IMR-90 (cell line): ENCODE data around the gene RUNX2. TPM values are rescaled to one million over a fixed set of nuclear protein-coding genes. Genes with fewer than 3 reads are reported as not detected.

ENCODE experiments used
- ATAC-seq: fragments of 200-7000 bp; cut with Tn5 transposase; 2 replicates; pipeline ENCODE4 v1.9.1; 2020; ENCODE audit warnings: low read depth, mild to moderate bottlenecking, moderate library complexity
- BruUV-seq: library from RNA; stranded (reverse); fragments of 400-500 nt; replicated peaks from 2 replicates; lab custom pipeline; 2021; lab: Mats Ljungman, UMichigan
- CTCF ChIA-PET: fragments of 300-600 bp; formaldehyde crosslinking; extraction: SDS; loops from one replicate; lab custom pipeline; 2021; ENCODE audit warnings: antibody characterized with exemption; lab: Yijun Ruan, JAX
- POLR2A ChIA-PET: fragments of 300-600 bp; sonication (Branson Sonifier 250); formaldehyde crosslinking; loops from one replicate; lab custom pipeline; 2022; ENCODE audit warnings: antibody characterized with exemption; ENCODE audit not compliant: unreplicated experiment; lab: Charles Lee
- DNase-seq: peaks from one replicate; pipeline ENCODE4 v3.0.0; 2013
- H2AFZ ChIP-seq: replicated peaks from 2 replicates; pipeline ENCODE3; 2013; ENCODE audit warnings: low read length, mild to moderate bottlenecking; ENCODE audit not compliant: poor library complexity
- H2AK5ac ChIP-seq: 2 replicates; pipeline ENCODE4 v1.6.1; 2013; ENCODE audit warnings: low read depth, low read length, inconsistent platforms
- H2AK9ac ChIP-seq: replicated peaks from 2 replicates; pipeline ENCODE3; 2013; ENCODE audit warnings: mild to moderate bottlenecking, low read depth, low read length, moderate library complexity; ENCODE audit not compliant: poor library complexity
- H2BK120ac ChIP-seq: 2 replicates; pipeline ENCODE4 v1.6.1; 2013; ENCODE audit warnings: low read depth, low read length, inconsistent platforms
- H2BK15ac ChIP-seq: 3 replicates; pipeline ENCODE4 v1.6.1; 2013; ENCODE audit warnings: low read depth, low read length, inconsistent platforms
- H2BK20ac ChIP-seq: 2 replicates; pipeline ENCODE4 v1.6.1; 2013; ENCODE audit warnings: low read depth, mild to moderate bottlenecking, inconsistent platforms, low read length, moderate library complexity
- H2BK5ac ChIP-seq: 2 replicates; pipeline ENCODE4 v1.6.1; 2013; ENCODE audit warnings: mild to moderate bottlenecking, low read depth, low read length, inconsistent platforms; ENCODE audit not compliant: poor library complexity, severe bottlenecking
- H3K14ac ChIP-seq: replicated peaks from 2 replicates; pipeline ENCODE4 v1.6.1; 2013; ENCODE audit warnings: low read depth, low read length, inconsistent platforms
- H3K18ac ChIP-seq: 2 replicates; pipeline ENCODE4 v1.6.1; 2013; ENCODE audit warnings: low read depth, low read length, control low read depth
- H3K23ac ChIP-seq: 2 replicates; pipeline ENCODE4 v1.6.1; 2013; ENCODE audit warnings: low read depth, low read length, inconsistent platforms
- H3K27ac ChIP-seq: 2 replicates; pipeline ENCODE4 v1.5.1; 2013; ENCODE audit warnings: mild to moderate bottlenecking, control low read depth, low read length; ENCODE audit not compliant: insufficient read depth
- H3K27me3 ChIP-seq: 2 replicates; pipeline ENCODE4 v1.6.1; 2013; ENCODE audit warnings: low read length; ENCODE audit not compliant: control insufficient read depth, insufficient read depth
- H3K36me3 ChIP-seq: 2 replicates; pipeline ENCODE4 v1.6.1; 2013; ENCODE audit warnings: low read length, mixed read lengths; ENCODE audit not compliant: control insufficient read depth, insufficient read depth
- H3K4ac ChIP-seq: 2 replicates; pipeline ENCODE4 v1.6.1; 2013; ENCODE audit warnings: low read depth, low read length, inconsistent platforms
- H3K4me1 ChIP-seq: 2 replicates; pipeline ENCODE4 v1.6.1; 2013; ENCODE audit warnings: low read length, mixed read lengths; ENCODE audit not compliant: control insufficient read depth, insufficient read depth
- H3K4me2 ChIP-seq: 2 replicates; pipeline ENCODE4 v1.6.1; 2013; ENCODE audit warnings: low read depth, mild to moderate bottlenecking, control low read depth, low read length, moderate library complexity
- H3K4me3 ChIP-seq: 2 replicates; pipeline ENCODE4 v1.5.1; 2013; ENCODE audit warnings: low read depth, mild to moderate bottlenecking, control low read depth, low read length, moderate library complexity; ENCODE audit not compliant: insufficient read depth
- H3K56ac ChIP-seq: 2 replicates; pipeline ENCODE4 v1.6.1; 2013; ENCODE audit warnings: low read length, inconsistent platforms; ENCODE audit not compliant: insufficient read depth; ENCODE audit errors: extremely low read depth
- H3K79me1 ChIP-seq, 2 experiments: 2 replicates each; pipeline ENCODE4 v1.6.1; 2013; ENCODE audit warnings: low read length in 2 of 2, inconsistent platforms in 1 of 2, low read depth in 1 of 2
- H3K9ac ChIP-seq: 2 replicates; pipeline ENCODE4 v1.6.1; 2013; ENCODE audit warnings: low read depth, low read length, control low read depth
- H3K9me1 ChIP-seq: 2 replicates; pipeline ENCODE4 v1.6.1; 2013; ENCODE audit warnings: low read length, inconsistent platforms; ENCODE audit not compliant: insufficient read depth
- H3K9me3 ChIP-seq: 2 replicates; pipeline ENCODE4 v1.6.1; 2013; ENCODE audit warnings: low read length; ENCODE audit not compliant: control insufficient read depth, insufficient read depth
- H4K20me1 ChIP-seq: 2 replicates; pipeline ENCODE4 v1.6.1; 2013; ENCODE audit warnings: low read length, inconsistent platforms; ENCODE audit not compliant: insufficient read depth
- H4K5ac ChIP-seq: 2 replicates; pipeline ENCODE4 v1.6.1; 2013; ENCODE audit warnings: mild to moderate bottlenecking, low read depth, low read length, control low read depth
- H4K8ac ChIP-seq, 2 experiments: 2 replicates each; pipeline ENCODE4 v1.6.1; 2013; ENCODE audit warnings: low read depth in 2 of 2, low read length in 2 of 2, control low read depth in 1 of 2, inconsistent platforms in 1 of 2
- H4K91ac ChIP-seq: 2 replicates; pipeline ENCODE4 v1.6.1; 2013; ENCODE audit warnings: low read depth, low read length, inconsistent platforms; ENCODE audit not compliant: insufficient read depth
- CTCF ChIP-seq: conservative IDR thresholded peaks from 2 replicates; pipeline ENCODE4 v1.5.1; 2012; ENCODE audit warnings: mild to moderate bottlenecking, low read depth, low read length, improper control_type of control experiment
- POLR2A ChIP-seq: IDR thresholded peaks from 2 replicates; pipeline ENCODE4 v1.6.1; 2012; ENCODE audit warnings: mild to moderate bottlenecking, low read depth, low read length
- RCOR1 ChIP-seq: IDR thresholded peaks from 2 replicates; pipeline ENCODE4 v1.6.1; 2012; ENCODE audit warnings: mild to moderate bottlenecking, low read length, improper control_type of control experiment; ENCODE audit not compliant: insufficient replicate concordance
- dilution Hi-C: fragments of 300-500 bp; cut with HindIII; formaldehyde crosslinking; loops from one replicate; pipeline ENCODE4 v1.14.3; 2018; ENCODE audit warnings: low sequenced_read_pairs; ENCODE audit not compliant: unreplicated experiment
- in situ Hi-C: fragments of 300-500 bp; cut with MboI; formaldehyde crosslinking; loops from 3 replicates; pipeline ENCODE4 v1.14.3; 2019; ENCODE audit warnings: low sequenced_read_pairs, inconsistent platforms, mixed read lengths
- intact Hi-C: fragments of 100-400 bp; cut with micrococcal nuclease; formaldehyde crosslinking; loops from 2 replicates; pipeline ENCODE4 v1.10.0; 2022
- polyA plus RNA-seq, 3 experiments: library from polyadenylated mRNA; depleted of rRNA; stranded (reverse); fragments of >200 nt; gene quantifications; 2 replicates each; pipeline ENCODE4 v1.2.3, GENCODE V29; 2012; ENCODE audit warnings: low replicate concordance in 1 of 3
- total RNA-seq: library from RNA; depleted of rRNA; stranded (reverse); fragments of >200 nt; gene quantifications from 2 replicates; pipeline ENCODE4 v1.2.3, GENCODE V29; 2012

The RUNX2 gene
- total and polyA plus RNA-seq, 2 of the 4 experiments (the other 2 are of a cell fraction) = 2.3 to 4.7 TPM

- no peak overlapping the region for H2AK5ac ChIP-seq
- H3K4me2 ChIP-seq = no peak overlapping the region
- H2AFZ ChIP-seq = no peak overlapping the region
- 0 out of 2 replicates have a peak, but pooled peaks cover 2% of the 10 kb centered on the region for H3K36me3 ChIP-seq
- no peak overlapping the region for H3K27ac ChIP-seq
- H3K4ac ChIP-seq = no peak overlapping the region
- POLR2A ChIA-PET = no interaction called here
- H3K18ac ChIP-seq = no peak overlapping the region; the same call in 1 of the 2 replicates
- H4K91ac ChIP-seq = no peak overlapping the region
- H3K14ac ChIP-seq = no peak overlapping the region
- peaks cover 11% of the 10 kb centered on the region for H3K9me1 ChIP-seq
- H3K9me3 ChIP-seq = no peaks in the 10 kb centered on the region
- ATAC-seq = no peak
- H2AK9ac ChIP-seq = no peak overlapping the region
- no peaks in the 10 kb centered on the region for H4K20me1 ChIP-seq
- H3K4me1 ChIP-seq = peaks cover 3% of the 10 kb centered on the region
- no peak overlapping the region for H4K5ac ChIP-seq
- H3K9ac ChIP-seq = no peak overlapping the region
- CTCF ChIA-PET = no interaction called here
- H3K56ac ChIP-seq = no peak overlapping the region
- intact Hi-C loops = no loop called here
- dilution Hi-C loops = no loop called here
- no TSS peak for BruUV-seq
- H3K4me3 ChIP-seq = no peak overlapping the region
- H2BK5ac ChIP-seq = no peak overlapping the region
- no peak for TF ChIP-seq CTCF
- TF ChIP-seq POLR2A = no peak
- TF ChIP-seq RCOR1 = no peak
- H2BK20ac ChIP-seq = no peak overlapping the region
- H3K27me3 ChIP-seq = no peaks in the 10 kb centered on the region
- no peak overlapping the region for H4K8ac ChIP-seq
- DNase-seq = no peak
- no peak overlapping the region for H3K23ac ChIP-seq
- no peak overlapping the region for H2BK15ac ChIP-seq
- in situ Hi-C loops = no loop called here
- no peak overlapping the region for H2BK120ac ChIP-seq
- peaks cover 9 to 34% of the 10 kb centered on the region in 2 experiments; a peak in 3 of 4 replicates for H3K79me1 ChIP-seq
Observed at GRCh38 chr6:45464685-45465084, 136.6 kb downstream of the RUNX2 start.
